GM12891 (cell line): ENCODE measurements around the gene MYBPC2.
"Not testable (repeated sequence)": the region's sequence is repeated elsewhere in the genome, so short reads cannot be mapped to it uniquely, and the experiment has no call there.

Source experiments
- DNase-seq: peaks from one replicate; pipeline ENCODE4 v3.0.0; 2011; ENCODE audit warnings: low spot score; ENCODE audit not compliant: insufficient read length
- FAIRE-seq: peaks from 2 replicates; lab custom pipeline; 2011; peaks lifted over from hg19 to GRCh38; lab: Jason Lieb, UNC
- PAX5 ChIP-seq: IDR thresholded peaks from 2 replicates; pipeline ENCODE4 v1.6.1; 2011; ENCODE audit warnings: low read length, moderate library complexity, mild to moderate bottlenecking; ENCODE audit not compliant: insufficient read depth, severe bottlenecking
- POLR2A ChIP-seq: IDR thresholded peaks from 2 replicates; pipeline ENCODE4 v1.6.1; 2011; ENCODE audit warnings: low read depth, low read length, control low read depth
- POLR2AphosphoS5 ChIP-seq: IDR thresholded peaks from 2 replicates; pipeline ENCODE4 v1.6.1; 2011; ENCODE audit warnings: low read depth, low read length, control low read depth
- POU2F2 ChIP-seq: IDR thresholded peaks from 2 replicates; pipeline ENCODE4 v1.6.1; 2011; ENCODE audit warnings: low read depth, mild to moderate bottlenecking, control low read depth, low read length, moderate library complexity
- SPI1 ChIP-seq: IDR thresholded peaks from 2 replicates; pipeline ENCODE4 v1.6.1; 2011; ENCODE audit warnings: low read depth, low read length, control low read depth
- TAF1 ChIP-seq: IDR thresholded peaks from 2 replicates; pipeline ENCODE4 v1.6.1; 2011; ENCODE audit warnings: low read depth, low read length, control low read depth

Gene MYBPC2

DNA sequence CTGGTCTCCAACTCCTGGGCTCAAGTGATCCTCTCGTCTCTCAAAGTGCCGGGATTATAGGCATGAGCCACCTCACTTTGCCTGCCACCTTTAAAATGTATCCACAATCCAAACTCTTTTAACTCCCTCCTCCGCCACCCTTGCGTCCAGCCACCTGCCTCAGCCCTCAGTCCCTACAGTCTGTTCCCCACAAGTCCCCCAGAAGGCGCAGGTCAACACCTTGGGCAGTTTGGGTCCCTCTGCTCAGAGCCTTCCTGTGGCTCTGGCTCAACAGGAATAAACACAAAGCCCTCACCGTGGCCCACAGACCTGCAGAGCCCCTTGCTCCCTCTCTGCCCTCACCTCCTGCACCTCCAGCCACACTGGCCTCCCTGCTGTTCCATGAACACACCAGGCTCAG, 36.1 kb downstream of the MYBPC2 start:
- FAIRE-seq (no peak), DNase-seq (no peak)
- no peak for TF ChIP-seq SPI1
- no peak for TF ChIP-seq PAX5
- TF ChIP-seq TAF1: no peak
- no peak for TF ChIP-seq POLR2AphosphoS5
- no peak for TF ChIP-seq POLR2A
- no peak for TF ChIP-seq POU2F2

DNA sequence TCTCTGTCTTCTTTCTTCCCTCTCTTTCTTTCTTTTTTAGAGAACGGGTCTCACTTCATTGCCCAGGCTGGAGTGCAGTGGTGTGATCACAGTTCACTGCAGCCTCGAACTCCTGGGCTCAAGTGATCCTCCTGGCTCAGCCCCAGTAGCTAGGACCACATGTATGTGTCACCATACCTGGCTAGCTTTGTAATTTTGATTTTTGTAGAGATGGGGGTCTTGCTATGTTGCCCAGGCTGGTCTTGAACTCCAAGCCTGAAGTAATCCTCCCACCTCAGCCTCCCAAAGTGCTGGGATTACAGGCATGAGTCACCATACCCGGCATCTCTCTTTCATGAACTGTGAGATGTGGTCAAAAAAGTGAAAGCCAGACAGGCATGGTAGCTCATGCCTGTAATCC, 40.6 kb downstream of the MYBPC2 start:
- DNase-seq, FAIRE-seq: not testable (repeated sequence)

DNA sequence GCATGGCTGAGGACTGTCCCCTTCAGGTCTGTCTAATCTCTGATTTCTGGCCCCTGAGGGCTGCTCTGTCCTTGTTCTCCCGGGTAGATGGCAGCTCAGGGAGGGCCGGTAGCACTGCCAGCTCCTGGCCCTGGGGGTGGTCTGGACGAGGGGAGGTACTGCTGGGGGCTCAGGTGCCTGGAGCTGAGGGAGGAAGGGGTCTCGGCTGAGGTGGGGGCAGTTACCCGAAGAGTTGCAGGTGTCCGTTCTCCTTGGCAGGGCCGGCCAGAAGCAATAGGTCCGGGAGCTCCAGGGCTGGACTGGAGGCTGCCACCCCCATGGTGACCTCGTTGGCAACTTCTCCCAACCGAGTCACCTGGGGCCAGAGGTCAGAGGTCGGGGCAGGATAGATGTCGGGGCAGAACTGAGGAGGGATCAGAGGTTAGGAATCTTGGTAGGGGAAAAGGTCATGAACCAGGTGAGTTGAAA, 42.4 kb downstream of the MYBPC2 start:
- DNase-seq (no peak), FAIRE-seq (no peak)
- TF ChIP-seq POU2F2 (no peak), POLR2A (no peak), SPI1 (no peak)

DNA sequence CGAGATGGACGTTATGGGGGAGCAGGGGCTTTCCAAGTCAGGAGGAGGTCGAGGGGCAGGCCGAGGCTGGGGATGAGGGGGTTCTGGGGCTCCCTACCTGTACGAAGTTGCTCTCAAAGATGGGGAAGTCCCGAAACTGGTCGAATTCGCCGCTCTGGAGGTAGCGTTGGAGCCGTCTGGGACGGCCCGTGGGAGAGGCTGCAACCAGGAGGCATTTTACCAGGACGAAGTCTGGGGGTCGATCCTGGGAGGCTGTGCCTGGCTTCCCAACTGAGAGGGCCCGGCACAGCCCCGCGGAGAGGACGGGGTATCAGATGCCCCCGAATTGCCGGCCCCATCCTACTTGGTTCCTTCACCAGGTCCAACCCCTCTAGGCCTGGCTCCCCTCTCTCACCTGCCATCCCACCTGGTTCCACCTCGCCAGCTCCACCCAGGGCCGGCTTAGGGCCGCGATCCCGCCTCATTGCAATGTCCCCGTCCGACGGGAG, 43.1 kb downstream of the MYBPC2 start:
- no peak for DNase-seq
- FAIRE-seq: no peak
- no peak for TF ChIP-seq POLR2A
- no peak for TF ChIP-seq POU2F2
- no peak for TF ChIP-seq PAX5
- no peak for TF ChIP-seq POLR2AphosphoS5
- TF ChIP-seq SPI1: no peak
- TF ChIP-seq TAF1: no peak

DNA sequence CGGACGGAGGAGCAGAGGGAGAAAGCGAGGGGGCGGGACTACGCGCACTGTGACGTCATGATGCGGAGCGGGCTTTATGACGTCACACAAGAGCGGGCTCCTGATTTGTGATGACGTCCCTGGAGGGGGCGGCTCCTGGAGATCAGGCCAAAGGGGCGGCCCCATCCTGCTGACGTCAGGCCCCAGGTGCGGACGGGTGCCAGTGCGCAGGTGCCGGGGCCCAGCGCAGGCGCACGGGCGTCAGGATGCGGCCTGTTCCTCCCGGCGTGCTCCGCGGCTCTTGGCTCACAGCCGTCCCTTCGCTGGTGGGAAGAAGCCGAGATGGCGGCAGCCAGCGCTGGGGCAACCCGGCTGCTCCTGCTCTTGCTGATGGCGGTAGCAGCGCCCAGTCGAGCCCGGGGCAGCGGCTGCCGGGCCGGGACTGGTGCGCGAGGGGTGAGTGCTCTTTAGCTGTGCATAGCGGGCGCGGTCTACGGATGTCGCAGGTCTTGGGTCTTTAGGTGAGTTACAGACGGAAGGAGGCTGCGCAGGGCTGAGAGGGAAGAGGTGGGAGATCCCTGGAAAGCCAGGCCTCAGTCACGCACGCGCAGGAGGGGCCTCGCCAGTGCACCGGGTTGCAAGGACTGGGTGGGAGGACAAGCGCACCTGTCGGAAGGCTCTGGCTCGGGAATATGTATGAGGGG, 43.7 kb downstream of the MYBPC2 start, which contains the start of the genes EMC10 and GARIN5A:
Gene EMC10, plus strand, starts transcription at position 284 of the 683 bp plus-strand sequence. Its CDS starts 38 bp downstream, at position 322.
Gene GARIN5A, minus strand, starts transcription at position 625 of the 683 bp plus-strand sequence. Its CDS starts 460 bp downstream, at position 165.
- peak; percentile 91 for FAIRE-seq
- DNase-seq: peak; percentile 100
- TF ChIP-seq TAF1: peak; percentile 92
- TF ChIP-seq POLR2A: peak; percentile 97
- TF ChIP-seq SPI1: 0 out of 2 replicates have a peak, but pooled peaks have one; percentile 20
- no peak for TF ChIP-seq PAX5
- peak; percentile 98 for TF ChIP-seq POLR2AphosphoS5
- peak; percentile 81 for TF ChIP-seq POU2F2

DNA sequence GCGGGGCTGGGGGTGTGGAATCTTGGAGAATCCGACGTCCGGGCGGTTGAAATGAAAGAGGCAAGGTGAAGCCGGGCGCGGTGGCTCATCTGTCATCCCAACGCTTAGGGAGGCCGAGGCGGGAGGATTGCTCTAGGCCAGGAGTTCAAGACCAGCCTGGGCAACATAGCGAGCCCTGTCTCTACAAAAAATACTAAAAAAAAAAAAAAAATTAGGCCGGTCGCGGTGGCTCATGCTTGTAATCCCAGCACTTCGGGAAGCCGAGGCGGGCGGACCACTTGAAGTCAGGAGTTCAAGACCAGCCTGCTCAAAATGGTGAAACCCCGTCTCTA, 44.2 kb downstream of the MYBPC2 start:
- no peak for FAIRE-seq
- TF ChIP-seq PAX5 (no peak), POLR2A (no peak), TAF1 (no peak), POU2F2 (no peak), POLR2AphosphoS5 (no peak), SPI1 (no peak)
- DNase-seq: no peak

DNA sequence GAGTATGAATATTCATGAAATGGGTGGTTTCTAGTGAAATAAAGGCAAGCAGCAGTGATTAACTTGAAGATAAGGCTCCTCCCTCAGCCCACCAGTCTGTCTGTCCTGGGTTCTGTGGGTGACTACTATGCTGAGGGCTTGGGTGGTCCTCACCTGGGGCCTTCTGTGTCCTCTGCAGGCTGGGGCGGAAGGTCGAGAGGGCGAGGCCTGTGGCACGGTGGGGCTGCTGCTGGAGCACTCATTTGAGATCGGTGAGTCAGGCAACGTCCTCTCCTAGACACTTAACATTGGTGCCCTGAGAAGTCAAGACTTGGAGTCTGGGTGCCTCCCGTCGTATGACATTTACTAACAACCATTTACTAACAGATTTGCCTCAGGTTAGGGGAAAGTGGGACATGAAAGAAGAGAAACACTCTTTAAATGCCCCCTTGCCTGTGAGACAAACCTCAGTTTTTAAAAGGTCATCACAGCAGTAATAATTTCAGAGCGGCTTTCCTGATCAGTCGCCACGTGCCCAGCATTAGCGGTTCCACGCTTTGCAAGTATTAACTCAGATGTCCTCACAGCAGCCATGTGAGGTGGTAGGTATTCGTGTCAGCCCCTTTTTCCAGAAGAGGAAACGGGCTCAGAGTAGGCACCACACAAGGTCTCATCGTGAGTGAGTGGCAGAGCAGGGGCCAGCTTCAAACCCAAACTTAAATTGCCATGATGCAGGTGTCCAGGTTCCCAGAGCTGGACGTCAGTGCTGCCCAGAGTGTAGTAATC, 45.2 kb downstream of the MYBPC2 start:
- no peak for FAIRE-seq
- no peak for TF ChIP-seq POLR2AphosphoS5
- TF ChIP-seq POLR2A: no peak
- no peak for TF ChIP-seq PAX5
- no peak for TF ChIP-seq SPI1
- no peak for TF ChIP-seq TAF1
- no peak for TF ChIP-seq POU2F2
- DNase-seq: no peak

DNA sequence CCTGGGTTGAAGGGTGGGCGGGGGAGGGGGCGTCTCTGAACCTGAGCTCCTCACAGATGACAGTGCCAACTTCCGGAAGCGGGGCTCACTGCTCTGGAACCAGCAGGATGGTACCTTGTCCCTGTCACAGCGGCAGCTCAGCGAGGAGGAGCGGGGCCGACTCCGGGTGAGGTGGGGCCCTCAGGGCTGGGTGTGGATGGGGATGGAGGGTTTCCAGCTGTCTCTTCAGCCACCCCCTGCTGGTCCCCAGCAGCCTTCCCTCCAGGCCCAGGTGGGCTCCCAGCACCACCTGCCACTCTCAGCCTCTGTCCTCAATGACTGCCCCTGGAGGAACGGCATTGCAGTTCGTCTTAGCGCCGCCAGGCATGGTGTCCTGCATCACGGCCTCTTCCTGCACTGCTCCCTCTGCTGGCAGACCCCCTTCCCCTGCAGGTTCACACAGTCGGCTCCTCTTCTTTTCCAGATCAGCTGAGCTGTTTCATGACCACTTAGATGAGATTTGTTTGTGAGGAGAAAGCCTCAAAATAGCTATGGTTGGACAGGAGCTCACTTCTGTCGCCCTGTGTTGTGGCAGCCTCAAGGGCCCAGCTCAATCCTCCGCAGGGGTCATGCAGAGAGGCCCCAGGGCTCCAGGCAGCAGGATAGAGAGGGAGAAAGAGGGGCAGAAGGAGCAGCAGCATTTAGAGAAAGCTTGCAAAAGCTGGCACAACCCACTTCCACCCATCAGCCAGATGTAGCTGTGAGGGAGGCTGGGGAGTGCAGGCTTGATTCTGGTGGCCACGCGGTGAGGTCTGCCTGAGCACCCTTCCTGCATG, 46.4 kb downstream of the MYBPC2 start:
- DNase-seq (no peak), FAIRE-seq (no peak)
- TF ChIP-seq SPI1 (no peak), POLR2AphosphoS5 (no peak), POLR2A (no peak), TAF1 (no peak), PAX5 (no peak), POU2F2 (no peak)

DNA sequence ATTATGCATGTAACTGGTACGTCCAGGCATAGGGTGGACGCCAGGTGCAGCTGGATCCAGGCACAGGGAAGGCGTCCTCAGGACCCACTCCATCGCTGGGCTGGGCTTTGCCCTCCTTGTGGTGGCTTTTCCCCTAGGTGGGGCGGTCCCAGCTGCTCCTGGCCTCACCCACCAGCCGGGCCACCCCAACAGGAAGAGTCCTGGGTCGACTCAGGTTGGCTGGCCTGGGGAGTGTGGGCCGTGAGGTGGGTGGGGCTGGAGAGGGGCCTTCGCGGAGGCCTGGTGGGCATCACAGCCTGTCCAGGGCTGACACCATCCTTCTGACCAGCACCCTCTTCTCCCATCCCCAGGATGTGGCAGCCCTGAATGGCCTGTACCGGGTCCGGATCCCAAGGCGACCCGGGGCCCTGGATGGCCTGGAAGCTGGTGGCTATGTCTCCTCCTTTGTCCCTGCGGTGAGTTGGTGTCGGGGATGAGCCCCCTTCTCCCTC, 47.1 kb downstream of the MYBPC2 start:
- no peak for TF ChIP-seq TAF1
- no peak for TF ChIP-seq SPI1
- no peak for TF ChIP-seq PAX5
- no peak for TF ChIP-seq POLR2A
- TF ChIP-seq POLR2AphosphoS5: no peak
- no peak for TF ChIP-seq POU2F2
- FAIRE-seq: no peak
- DNase-seq: no peak
